Gastrocnemius medialis (tissue), 4 donors: ENCODE results near the gene C1GALT1.

Source experiments
- CTCF ChIP-seq, 5 experiments: fragments of 450-650 bp in 3 of 5; fragments of 200-600 bp in 2 of 5; sonication (generic) in 2 of 5; IDR thresholded peaks in 4 of 5; conservative IDR thresholded peaks in 1 of 5; 1 replicate in 4 of 5; 2 replicates in 1 of 5; pipeline ENCODE4 v1.5.1; 2016 to 2019; ENCODE audit warnings: antibody characterized with exemption in 5 of 5, mild to moderate bottlenecking in 3 of 5, moderate library complexity in 3 of 5
- POLR2A ChIP-seq, 2 donors: fragments of 450-650 bp; IDR thresholded peaks; one replicate each; pipeline ENCODE4 v1.6.1; 2017; ENCODE audit warnings: antibody characterized with exemption in 2 of 2, mild to moderate bottlenecking in 2 of 2, moderate library complexity in 2 of 2

- TF ChIP-seq CTCF (IDR thresholded peaks at IDR 0.05 in 4 of 5, conservative IDR thresholded peaks at IDR 0.05 in 1 of 5) (no peak), POLR2A (IDR thresholded peaks at IDR 0.05) (no peak)
These were observed 53.7 kb downstream of the C1GALT1 start for GRCh38 chr7:7236041-7236440.
